ENCODE measurements around the gene IFNLR1. TPM values are rescaled to one million over a fixed set of nuclear protein-coding genes. Genes with fewer than 3 reads are reported as not detected.

Gene IFNLR1
- total RNA-seq, 1 experiment from 2014 or later = 2.6 TPM

DNA sequence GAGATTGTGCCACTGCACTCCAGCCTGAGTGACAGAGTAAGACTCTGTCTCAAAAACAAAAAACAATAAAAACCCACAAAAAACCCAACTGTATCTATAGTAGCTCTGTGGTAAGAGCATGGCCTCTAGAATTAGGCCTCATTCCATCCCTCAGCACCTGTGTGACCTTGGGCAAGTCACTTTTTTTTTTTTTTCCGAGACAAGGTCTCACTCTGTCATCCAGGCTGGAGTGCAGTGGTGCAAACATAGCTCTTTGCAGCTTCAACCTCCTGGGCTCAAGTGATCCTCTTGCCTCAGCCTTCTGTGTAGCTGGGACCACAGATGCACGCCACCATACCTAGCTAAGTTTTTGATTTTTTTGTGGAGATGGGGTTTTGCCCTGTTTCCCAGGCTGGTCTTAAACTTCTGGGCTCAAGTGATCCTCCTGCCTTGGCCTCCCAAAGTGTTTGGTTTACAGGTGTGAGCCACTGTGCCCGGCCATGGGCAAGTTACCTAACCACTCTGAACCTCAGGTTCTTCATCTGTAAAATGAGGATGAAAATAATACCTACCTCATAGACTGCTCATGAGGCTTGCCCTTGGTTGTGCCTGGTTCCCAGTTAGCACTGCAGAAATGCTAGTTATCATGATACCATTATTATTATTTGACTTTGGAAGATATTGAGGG, 59.8 kb downstream of the IFNLR1 start:
- no peak for DNase-seq (ENCODE audit: extremely low read depth, low read depth)

DNA sequence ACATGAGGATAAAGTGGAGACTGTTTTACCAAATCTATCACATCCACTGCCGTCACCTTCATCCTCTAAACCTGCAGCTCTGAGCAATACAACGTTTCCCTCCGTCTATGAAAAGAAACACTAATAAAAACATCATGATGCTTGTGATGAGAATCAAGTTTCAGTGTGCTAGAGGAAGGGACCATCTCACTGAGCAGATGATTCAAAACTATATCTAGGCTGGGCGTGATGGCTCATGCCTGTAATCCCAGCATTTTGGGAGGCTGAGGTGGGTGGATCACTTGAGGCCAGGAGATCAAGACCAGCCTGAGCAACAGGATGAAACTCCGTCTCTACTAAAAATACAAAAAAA, 60.4 kb downstream of the IFNLR1 start:
- no peak for DNase-seq (ENCODE audit: extremely low read depth, low read depth)

DNA sequence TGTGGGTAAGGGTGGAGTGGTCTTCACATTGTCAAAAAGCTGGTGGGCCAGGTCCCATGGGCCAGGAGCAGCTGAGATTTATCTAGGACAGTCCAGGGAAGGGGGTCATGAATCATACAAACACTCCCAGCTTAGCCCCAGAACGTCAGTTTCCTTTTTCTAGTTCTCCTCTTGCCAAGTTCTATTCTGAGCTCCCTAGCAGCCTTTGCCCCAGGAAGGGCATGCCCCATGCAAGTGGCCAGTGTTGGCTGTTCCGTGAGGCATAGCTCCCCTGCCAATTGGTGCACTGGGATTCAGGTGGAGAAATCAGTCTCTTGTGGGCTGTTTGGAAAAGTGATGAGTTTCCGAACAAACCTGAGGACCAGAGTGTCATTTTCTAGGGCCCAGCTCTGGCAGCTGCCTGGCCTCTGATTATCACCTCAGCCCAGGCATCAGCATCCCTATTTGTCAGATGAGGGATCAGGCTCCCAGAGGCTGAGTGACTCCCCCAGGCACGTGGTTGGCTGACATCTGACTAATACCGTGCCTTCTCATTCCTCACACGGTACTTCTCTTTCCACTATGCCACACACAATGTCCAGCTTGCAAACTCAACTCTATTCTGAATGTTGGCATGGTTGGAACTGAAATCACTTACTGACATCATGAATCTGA, 60.9 kb downstream of the IFNLR1 start:
- DNase-seq (ENCODE audit: extremely low read depth, low read depth) = no peak

DNA sequence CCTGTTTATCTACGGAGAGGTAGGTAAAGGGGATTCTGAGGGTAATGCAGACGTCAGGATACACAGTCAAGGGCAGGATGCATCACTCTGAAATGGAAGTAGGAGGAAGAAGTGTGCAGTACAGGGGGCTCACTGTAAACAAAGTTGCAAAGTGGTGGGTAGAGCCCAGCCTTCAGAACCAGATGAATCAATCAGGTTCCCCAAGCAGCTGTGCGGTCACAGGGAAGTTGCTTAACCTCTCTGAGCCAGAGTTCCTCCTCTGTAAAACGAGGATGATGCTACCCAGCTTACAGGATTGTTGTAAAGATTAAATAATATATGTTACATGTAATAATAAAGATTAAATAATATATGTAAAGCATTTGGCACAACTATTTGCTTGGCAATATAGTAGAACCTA, 61.6 kb downstream of the IFNLR1 start:
- DNase-seq (ENCODE audit: extremely low read depth, low read depth) = no peak

DNA sequence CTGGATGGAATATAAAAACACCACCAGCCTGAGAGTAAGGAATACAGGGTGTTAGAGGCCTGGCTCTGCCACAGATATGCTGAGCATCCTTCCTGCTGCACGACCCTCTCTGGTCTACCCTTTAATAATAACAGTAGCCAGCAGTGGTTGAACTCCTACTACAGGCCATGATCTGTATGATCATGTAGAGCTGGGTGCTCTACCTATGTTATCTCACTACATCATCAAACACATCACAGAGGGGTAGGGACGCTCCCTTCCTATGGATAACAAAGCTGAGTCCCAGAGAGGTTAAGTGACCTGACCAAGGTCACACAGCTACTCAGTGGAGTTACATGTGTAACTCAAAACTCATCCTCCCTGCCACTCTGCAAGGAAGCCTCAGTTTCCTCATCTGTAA, 62.1 kb downstream of the IFNLR1 start:
- no peak for DNase-seq (ENCODE audit: extremely low read depth, low read depth)

DNA sequence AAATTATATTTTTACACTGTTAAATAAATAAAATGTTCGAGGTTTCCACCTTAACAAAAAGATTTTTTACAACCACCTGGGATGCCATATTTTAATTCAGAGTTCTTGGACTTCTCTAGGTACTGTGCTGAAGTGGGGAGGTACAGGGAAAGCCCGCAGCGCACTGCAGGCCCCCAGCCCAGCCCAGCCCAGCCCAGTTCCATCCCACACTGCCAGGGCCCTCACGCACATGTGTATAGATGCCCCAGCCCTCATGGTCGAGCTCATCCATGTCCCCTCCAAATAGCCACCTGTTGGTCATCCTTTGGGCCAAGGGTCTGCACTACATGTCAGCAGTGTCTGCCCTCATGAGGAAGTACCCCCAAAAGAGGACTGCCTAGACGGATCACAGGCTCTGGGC, 63.5 kb downstream of the IFNLR1 start:
- DNase-seq (ENCODE audit: extremely low read depth, low read depth) = no peak

DNA sequence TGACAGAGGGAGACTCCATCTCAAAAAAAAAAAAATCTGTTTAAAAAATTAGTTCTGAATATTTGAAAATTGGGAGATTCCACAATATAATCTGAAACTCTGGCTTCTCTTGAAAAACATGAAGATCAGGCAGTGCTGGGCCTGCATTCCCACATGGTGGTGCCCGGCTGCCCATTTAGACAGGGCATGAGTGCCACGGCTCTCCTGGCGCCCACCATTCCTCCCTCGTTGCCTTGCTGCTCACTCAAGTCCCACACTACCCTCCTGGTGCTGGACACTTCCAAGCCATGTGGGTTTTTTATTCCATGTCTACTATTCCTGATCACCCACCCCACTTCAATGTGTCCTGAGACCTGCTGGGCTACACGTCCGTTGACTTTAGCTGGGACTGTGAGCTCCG, 64.3 kb downstream of the IFNLR1 start:
- DNase-seq (ENCODE audit: extremely low read depth, low read depth) = no peak

DNA sequence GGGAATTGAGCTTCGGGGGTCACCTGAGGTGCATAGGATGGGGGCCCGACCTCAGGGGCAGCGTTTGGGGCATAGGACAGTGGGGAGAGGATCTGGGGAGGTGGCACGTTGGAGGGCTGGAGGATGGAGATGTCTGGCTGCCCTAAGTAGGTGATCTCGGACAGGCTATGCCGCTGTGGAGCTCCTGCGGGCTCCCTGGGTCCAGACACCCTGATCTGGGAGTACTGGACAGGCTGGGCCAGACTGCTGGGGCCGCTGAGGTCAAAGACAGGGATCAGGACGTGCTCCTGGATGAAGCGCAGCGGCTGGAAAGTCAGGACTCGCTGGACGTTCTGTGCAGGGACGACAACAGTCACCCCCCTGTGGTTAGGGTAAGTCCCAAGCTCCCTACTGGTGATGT, 65.7 kb downstream of the IFNLR1 start:
- no peak for DNase-seq (ENCODE audit: extremely low read depth, low read depth)

DNA sequence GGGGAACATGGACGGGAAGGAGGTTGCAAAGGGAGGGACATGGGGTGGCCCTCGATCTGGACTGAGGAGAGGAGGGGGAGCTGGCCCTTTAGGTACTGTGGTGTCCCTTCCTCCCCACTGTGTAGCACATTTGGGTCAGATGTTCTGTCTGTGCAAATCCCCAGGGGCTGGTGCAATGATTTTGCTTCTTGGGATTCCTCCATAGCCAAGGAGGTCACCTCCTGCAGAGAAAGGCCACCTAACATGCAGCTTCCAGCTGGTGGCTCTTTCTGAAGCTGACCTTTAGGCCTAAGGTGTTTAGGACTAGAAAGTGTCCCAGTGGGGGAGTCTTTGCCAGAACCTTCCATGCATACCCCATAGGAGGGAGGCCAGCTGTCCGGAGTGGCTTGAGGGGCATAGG, 66.1 kb downstream of the IFNLR1 start:
- no peak for DNase-seq (ENCODE audit: extremely low read depth, low read depth)

DNA sequence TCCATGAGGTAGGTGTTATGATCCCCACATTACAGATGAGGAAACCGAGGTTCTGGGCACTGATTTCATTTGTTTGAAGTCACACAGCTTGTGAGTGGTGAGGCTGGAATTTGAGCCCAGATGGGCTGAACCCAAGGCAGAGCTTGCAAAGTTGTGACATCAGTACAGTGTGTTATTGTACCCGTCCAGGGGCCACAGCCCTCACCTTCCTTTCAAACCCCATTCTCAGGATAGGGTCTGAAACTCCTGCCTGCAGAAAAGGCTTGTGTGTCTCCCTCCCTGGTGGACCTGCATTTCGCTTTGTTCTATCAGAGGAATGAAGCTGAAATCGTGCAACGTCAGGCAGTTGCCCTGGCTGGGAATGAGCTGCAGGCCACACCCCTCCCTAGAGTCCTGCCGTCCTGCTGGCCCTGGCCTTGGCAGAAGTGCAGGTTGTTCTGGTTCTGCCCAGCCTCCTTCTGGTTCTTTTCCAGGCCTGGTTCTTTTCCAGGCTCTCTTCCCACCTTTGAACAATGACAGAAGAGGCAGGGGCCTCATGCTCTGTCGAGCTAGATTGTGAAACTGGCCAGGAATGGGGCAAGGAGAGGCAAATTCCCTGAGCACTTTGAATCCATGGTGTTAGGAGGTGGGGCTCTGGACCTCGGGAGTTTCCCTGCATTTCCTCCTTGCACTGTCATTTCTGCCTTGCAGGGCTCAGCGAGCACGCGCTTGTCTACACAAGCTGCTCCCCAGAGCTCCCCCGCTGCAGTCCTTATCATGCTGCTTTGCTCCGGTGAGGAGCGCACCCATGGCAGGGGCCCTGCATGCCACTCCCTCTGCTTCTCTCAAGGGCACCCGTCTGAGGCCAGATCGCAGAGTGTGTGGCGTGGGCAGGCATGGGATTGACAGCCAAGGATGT, 67.0 kb downstream of the IFNLR1 start:
- no peak for DNase-seq (ENCODE audit: extremely low read depth, low read depth)

DNA sequence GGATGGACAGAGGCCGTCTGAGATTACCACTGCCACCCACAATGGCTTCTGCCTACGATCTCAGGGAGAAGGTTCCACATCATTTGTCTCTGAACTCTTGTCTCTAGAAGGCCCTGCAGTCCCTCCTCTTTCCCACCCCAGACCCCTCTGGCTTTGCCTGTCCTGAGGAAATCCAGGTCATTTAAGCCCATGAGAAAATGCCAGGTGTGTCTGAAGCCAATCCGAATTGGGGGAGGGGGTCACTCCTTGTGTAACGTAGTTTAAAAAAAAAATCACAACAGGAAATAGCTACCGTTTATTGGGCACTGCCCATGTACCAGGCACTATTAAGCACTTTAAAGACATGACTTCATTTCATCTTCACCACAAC, 67.6 kb downstream of the IFNLR1 start:
- DNase-seq (ENCODE audit: extremely low read depth, low read depth) = no peak

DNA sequence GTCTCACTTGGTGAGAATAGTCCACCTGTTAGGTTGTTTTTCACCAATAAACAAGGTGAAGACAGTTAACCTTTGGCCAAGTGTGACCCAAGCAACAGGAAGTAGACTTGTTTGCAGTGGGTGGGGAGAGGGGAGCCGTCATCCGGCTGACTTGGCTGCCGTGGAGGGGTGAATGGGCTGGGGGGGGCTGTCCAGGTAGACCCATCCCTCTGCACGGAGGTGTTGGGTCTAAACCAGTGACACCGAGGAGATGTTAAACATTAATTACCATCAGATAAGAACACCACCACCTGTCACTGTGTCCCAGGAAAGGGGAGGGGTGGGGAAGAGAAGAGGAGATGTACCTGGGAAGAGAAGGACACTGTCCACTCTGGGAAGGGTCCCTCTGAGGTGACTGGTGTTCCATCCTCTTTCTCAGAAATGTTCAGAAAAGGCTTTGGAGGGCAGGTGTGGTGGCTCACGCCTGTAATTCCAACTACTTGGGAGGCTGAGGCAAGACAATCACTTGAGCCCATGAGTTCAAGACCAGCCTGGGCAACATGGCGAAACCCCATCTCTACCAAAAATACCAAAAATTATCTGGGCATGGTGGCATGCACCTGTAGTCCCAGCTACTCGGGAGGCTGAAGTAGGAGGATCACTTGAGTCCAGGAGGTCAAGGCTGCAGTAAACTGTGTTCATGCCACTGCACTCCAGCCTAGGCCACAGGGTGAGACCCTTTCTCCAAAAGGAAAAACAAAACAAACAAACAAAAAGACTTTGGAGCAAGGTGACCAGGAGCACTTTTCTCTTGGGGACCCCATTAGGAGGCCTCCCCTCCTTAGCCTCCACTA, 68.5 kb downstream of the IFNLR1 start:
- no peak for DNase-seq (ENCODE audit: extremely low read depth, low read depth)

DNA sequence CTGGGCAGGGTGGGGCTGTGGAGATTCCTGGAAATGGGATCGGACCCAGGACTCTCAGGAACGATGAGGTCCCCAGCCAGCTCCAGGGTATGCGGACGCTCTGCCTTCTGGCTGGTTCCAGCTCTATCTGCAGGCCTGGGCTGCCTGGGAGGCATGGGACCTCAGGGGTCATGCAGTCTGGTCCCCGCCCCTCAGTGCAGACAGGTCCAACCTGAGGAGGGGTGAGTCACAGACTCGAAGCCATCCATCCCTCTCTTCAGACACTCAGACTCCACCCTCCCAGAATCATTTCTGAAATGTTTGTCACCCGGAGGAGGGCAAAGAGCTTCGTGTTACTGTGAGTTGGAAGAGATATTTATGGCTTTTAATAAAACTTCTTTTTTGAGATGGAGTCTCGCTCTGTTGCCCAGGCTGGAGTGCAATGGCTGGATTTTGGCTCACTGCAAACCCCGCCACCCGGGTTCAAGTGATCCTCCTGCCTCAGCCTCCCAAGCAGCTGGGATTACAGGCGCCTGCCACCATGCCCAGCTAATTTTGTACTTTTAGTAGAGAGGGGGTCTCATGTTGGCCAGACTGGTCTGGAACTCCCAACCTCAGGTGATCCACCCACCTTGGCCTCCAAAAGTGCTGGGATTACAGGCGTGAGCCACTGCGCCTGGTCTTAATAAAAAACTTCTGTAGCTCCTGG, 69.2 kb downstream of the IFNLR1 start:
- no peak for DNase-seq (ENCODE audit: extremely low read depth, low read depth)

DNA sequence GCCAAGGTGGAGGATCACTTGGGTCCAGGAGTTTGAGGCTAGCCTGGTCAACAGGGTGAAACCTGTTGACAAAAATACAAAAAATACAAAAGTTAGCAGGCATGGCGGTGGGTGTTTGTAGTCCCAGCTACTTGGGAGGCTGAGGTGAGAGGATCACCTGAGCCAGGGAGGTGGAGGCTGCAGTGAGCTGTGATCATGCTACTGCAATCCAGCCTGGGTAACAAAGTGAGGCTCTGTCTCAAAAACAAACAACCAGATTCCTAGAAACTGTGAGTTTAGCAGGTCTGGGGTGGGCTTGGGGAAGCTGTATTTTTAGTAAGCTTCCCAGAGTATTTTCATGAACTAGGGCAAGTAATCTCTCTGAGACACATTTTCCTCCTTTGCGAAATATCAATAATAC, 70.0 kb downstream of the IFNLR1 start:
- no peak for DNase-seq (ENCODE audit: extremely low read depth, low read depth)

DNA sequence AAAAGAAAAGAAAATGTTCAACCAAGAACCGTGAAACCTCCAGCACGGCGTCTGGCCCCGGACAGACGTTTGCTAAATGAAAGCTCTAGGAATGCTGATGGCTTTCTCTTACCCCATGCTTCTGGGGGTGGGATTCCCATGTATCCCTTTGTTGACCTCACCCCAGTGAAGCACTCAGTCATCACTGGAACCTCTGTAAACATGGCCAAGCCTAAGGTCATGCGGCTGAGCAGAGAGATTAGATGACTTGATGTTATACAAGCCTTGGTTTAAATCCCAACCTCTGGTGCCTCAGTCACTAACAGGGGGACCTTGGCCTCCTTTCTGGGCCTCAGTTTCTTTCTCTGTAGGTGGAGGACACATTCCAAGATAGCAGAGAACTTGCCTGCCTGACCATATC, 72.3 kb downstream of the IFNLR1 start:
- no peak for DNase-seq (ENCODE audit: extremely low read depth, low read depth)

DNA sequence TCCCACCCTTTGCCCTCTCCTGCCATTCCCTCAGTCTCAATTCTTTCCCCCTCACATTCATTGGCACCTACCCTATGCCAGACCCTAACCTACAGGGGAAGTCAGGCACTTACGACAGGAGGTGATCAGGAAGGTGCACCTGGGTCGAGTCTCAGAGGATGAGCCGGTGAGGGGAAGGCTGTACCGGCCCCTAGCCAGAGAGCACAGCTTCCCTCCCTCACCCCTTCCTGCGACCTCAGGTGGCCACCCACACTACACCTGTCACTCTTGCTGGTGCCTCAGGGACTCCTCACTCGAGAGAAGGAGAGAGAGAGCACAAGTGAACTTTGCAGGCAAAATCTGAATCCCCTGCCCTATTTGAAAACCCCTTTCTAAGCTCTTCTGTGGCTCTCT, 73.5 kb downstream of the IFNLR1 start:
- no peak for DNase-seq (ENCODE audit: extremely low read depth, low read depth)

DNA sequence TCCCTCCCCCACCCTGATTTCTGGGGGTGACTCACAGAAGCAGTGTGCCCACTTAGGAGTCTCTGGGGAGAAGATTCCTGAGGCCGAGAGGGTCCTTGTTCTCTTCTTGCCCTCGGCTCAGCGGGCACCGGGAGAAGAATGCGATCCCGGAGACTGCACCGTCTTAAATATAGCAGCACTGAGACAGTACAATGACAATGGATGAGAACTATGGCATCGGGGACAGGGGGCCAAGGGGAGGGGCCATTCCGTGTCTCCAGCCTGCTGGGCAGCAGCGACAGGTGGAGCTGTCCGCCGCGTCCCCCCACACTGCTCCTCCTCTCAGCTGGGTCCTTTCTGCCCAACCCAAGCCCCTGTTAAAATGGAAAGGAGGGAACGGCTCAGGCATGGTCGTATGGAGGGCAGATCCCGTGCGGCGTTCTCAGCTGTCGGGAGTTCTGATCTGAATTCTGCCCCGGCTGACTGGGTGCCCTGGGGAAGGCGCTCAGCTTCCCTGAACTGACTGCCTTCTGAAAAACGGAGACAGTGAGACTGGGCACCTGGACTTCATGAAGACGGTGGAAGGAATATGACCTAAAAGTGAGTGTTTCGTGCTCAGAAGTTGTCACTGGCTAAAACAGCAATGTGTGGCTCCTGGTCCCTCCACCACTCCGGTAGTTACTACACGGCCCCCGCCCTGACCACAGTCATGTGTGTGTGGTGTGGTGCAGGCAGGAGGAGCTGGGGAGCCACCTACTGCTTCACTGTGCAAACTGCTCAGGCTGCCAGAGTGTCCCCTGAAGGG, 74.9 kb downstream of the IFNLR1 start, which contains the start of gene MYOM3:
TSS of gene MYOM3 (minus strand) at position 140 of the 784 bp plus-strand sequence. CDS start 3,499 bp downstream, outside the sequence.
- peak; percentile 49 for DNase-seq (ENCODE audit: extremely low read depth, low read depth)

DNA sequence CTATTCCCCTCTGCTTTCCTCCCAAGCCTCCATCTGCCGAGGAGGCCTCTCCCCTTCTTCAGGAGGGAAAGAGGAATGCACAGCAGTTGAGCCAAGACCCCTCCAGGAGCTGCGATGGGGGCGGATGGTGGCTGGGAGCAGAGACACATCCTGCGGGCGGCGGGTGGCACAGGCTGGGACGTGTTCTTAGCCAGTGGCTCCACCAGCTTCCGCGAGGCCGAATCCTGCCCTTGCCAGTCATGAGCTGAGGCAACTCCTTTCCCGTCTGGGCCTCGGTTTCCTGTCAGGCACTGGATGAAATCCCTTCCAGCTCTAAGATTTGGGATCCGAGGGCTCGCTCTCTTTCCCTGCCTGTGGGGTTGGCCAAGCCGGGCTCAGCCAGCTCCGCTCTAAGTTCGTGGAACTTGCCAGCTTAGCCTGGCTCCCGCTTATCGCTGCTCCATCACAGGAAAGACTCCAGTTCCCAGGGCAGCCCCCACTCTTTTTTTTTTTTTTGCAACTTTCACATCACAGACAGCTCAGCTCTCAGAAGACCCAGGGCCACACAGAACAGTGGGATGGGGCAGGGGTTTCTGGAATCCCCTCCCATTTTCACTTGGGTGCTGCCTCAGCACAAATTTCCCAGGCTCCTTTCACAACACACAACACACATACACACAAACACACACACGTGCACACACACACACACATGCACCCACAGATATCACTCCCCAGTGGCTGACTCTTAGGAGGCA, 75.7 kb downstream of the IFNLR1 start:
- no peak for DNase-seq (ENCODE audit: extremely low read depth, low read depth)

Data from NCI-H460 (cell line).